CD4-positive, alpha-beta memory T cell (primary cell): ENCODE results near the gene TSFM. TPM values are rescaled to one million over a fixed set of nuclear protein-coding genes. Genes with fewer than 3 reads are reported as not detected.

ENCODE experiments used
- CTCF ChIA-PET: fragments of 350-600 bp; sonication (Branson Sonifier 250); formaldehyde crosslinking; loops from one replicate; lab custom pipeline; 2021; ENCODE audit warnings: inconsistent platforms; ENCODE audit not compliant: partially characterized antibody; lab: Charles Lee
- POLR2A ChIA-PET: fragments of 350-600 bp; sonication (Branson Sonifier 250); formaldehyde crosslinking; loops from one replicate; lab custom pipeline; 2021; ENCODE audit not compliant: partially characterized antibody; lab: Charles Lee
- DNase-seq, 5 donors: peaks; one replicate each; pipeline versions ENCODE4 v3.0.0 to v3.0.0-alpha.2; 2020 to 2022; ENCODE audit warnings: mixed read lengths in 1 of 5
- H3K27ac ChIP-seq: one replicate; pipeline ENCODE4 v1.7.0; 2013; ENCODE audit warnings: low read depth, low read length
- H3K27me3 ChIP-seq: 2 replicates; pipeline ENCODE4 v1.7.0; 2013; ENCODE audit warnings: mild to moderate bottlenecking, low read length, moderate library complexity; ENCODE audit not compliant: insufficient read depth
- H3K36me3 ChIP-seq: 2 replicates; pipeline ENCODE4 v1.7.0; 2013; ENCODE audit warnings: mild to moderate bottlenecking, low read length, moderate library complexity; ENCODE audit not compliant: insufficient read depth
- H3K4me1 ChIP-seq: 2 replicates; pipeline ENCODE4 v1.7.0; 2013; ENCODE audit warnings: mild to moderate bottlenecking, low read length, moderate library complexity; ENCODE audit not compliant: insufficient read depth
- H3K4me3 ChIP-seq, 2 donors: one replicate each; pipeline ENCODE4 v1.7.0; 2013; ENCODE audit warnings: low read length in 2 of 2, mild to moderate bottlenecking in 1 of 2
- H3K9me3 ChIP-seq, 2 donors: one replicate each; pipeline ENCODE4 v1.7.0; 2013; ENCODE audit warnings: low read length in 2 of 2, control low read depth in 1 of 2; ENCODE audit not compliant: control insufficient read depth in 1 of 2
- H3K27ac Mint-ChIP-seq, 7 donors: one replicate each; pipeline ENCODE4 v1.8.0; 2020 to 2021; ENCODE audit warnings: mixed read lengths in 7 of 7, mild to moderate bottlenecking in 6 of 7, inconsistent platforms in 3 of 7, moderate library complexity in 3 of 7
- H3K27me3 Mint-ChIP-seq, 2 donors: one replicate each; pipeline ENCODE4 v1.8.0; 2020 to 2021; ENCODE audit warnings: mixed read lengths in 2 of 2
- H3K36me3 Mint-ChIP-seq, 2 donors: one replicate each; pipeline ENCODE4 v1.8.0; 2020 to 2021; ENCODE audit warnings: mixed read lengths in 2 of 2, inconsistent platforms in 1 of 2, mild to moderate bottlenecking in 1 of 2
- H3K4me1 Mint-ChIP-seq, 4 donors: one replicate each; pipeline ENCODE4 v1.8.0; 2020 to 2021; ENCODE audit warnings: mixed read lengths in 4 of 4, mild to moderate bottlenecking in 1 of 4
- H3K4me3 Mint-ChIP-seq, 8 donors: one replicate each; pipeline ENCODE4 v1.8.0; 2020 to 2021; ENCODE audit warnings: mixed read lengths in 8 of 8, mild to moderate bottlenecking in 7 of 8, moderate library complexity in 6 of 8, inconsistent platforms in 3 of 8
- H3K9me3 Mint-ChIP-seq, 8 donors: one replicate each; pipeline ENCODE4 v1.8.0; 2020 to 2021; ENCODE audit warnings: mixed read lengths in 8 of 8, mild to moderate bottlenecking in 5 of 8, inconsistent platforms in 3 of 8, moderate library complexity in 1 of 8
- intact Hi-C: fragments of 100-400 bp; cut with micrococcal nuclease; formaldehyde crosslinking; loops from one replicate; pipeline ENCODE4 v1.15.1; 2023
- microRNA-seq: library from miRNA; unstranded; fragments of <30 nt; microRNA quantifications from one replicate; pipeline ENCODE4 v1.2.0, GENCODE V29; 2021; ENCODE audit warnings: borderline replicate concordance, borderline number of aligned reads, borderline microRNAs expressed, mixed read lengths
- polyA plus RNA-seq, 2 donors: library from polyadenylated mRNA; unstranded; fragments of 300-500 nt; fragmentation: Illumina TruSeq; gene quantifications; one replicate each; pipeline ENCODE4 v1.2.3, GENCODE V29; 2021
- total RNA-seq, 2 experiments: library from RNA; stranded (reverse); gene quantifications; one replicate each; pipeline ENCODE4 v1.2.3, GENCODE V29; 2021

The TSFM gene
- total and polyA plus RNA-seq, 4 experiments from 2014 or later = 18.9 to 32.5 (median 22.7) TPM

DNA sequence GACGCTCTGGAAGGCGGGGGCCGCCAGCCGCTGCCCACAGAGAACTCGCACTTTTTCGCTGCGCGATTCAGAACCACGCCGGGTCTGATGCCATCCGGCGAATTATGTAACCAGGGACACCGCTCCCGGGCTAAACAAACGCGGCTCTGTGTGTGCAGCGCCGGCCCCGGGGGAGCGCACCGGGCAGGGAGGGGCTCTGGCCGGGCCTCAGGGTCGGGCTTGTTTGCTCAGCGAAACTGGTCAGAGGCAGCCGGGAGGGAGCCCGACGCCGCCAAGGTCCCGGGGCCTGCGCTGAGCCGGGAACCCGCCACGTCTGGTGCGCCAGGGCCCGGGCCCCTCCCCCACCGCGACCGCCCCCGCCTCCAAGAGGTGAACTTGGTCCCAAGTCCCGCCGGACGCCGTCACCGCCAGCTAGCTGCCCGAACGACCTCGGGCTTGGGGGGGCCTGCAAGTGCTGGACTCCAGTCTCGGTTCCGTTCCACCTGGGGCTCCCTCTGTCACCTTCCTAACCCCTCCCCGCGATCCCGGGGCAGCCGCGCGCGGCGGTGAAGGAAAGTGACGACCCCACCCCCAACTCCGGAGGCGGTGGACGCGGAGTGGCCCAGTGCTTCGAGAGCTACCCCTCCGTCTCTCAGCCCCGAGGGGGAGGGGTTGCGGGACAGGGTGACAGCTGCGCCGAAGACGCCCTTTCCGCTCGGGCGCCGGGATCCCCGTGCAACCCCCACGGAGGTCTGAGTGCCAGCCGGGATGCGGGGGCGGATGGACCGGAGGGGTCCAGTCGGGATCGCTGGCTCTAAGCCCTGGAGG lies 63.1 kb downstream of the TSFM start:
- intact Hi-C loops = loop anchor here (1.0 to 5.0 kb wide), 5 partner anchors 15 to 758 kb away; partner anchors contain the start of genes ATP23, CDK4 and NAB2
- Histone ChIP-seq H3K9me3 (no peaks in the 10 kb centered on the region), H3K27ac (peak overlapping the region; percentile 74), H3K4me1 (peaks cover 55% of the 10 kb centered on the region), H3K36me3 (no peaks in the 10 kb centered on the region), H3K27me3 (no peaks in the 10 kb centered on the region), H3K4me3 (peak overlapping the region; percentile 84 to 87)
- H3K4me1 Mint-ChIP-seq = peaks cover 40 to 62% (median 49%) of the 10 kb centered on the region in 4 donors
- no peaks in the 10 kb centered on the region for H3K27me3 Mint-ChIP-seq
- H3K9me3 Mint-ChIP-seq = no peaks in the 10 kb centered on the region
- ChIA-PET CTCF (interaction anchor here (1.4 to 3.5 kb wide), 5 partner anchors 13 to 63 kb away, joined by 4 to 29 read pairs (median 9); partner anchors contain the start of gene TSFM), POLR2A (interaction anchor here (0.6 to 4.6 kb wide), 18 partner anchors 9 to 104 kb away, joined by 3 to 113 read pairs (median 6); partner anchors contain the start of genes ATP23, AVIL, MARCHF9 and TSFM)
- DNase-seq = peak; percentile 53 to 65 (median 61)
- H3K36me3 Mint-ChIP-seq = peaks cover 5 to 17% of the 10 kb centered on the region in 2 donors
- H3K27ac Mint-ChIP-seq = peak overlapping the region; percentile 74 to 91 (median 88)
- H3K4me3 Mint-ChIP-seq = peak overlapping the region; percentile 89 to 97 (median 95)

GRCh38 chr12:57846285-57846576 lies 63.6 kb downstream of the TSFM start:
- Histone ChIP-seq H3K4me1 (peaks cover 49% of the 10 kb centered on the region), H3K27me3 (no peaks in the 10 kb centered on the region), H3K36me3 (no peaks in the 10 kb centered on the region), H3K9me3 (no peaks in the 10 kb centered on the region), H3K27ac (peak overlapping the region; percentile 74), H3K4me3 (peak overlapping the region; percentile 84 to 87)
- POLR2A ChIA-PET = interaction anchor here (0.7 to 4.6 kb wide), 17 partner anchors 9 to 105 kb away, joined by 3 to 113 read pairs (median 6); partner anchors contain the start of genes ATP23, AVIL and MARCHF9
- CTCF ChIA-PET = interaction anchor here (0.8 to 3.5 kb wide), 7 partner anchors 9 to 89 kb away, joined by 3 to 29 read pairs (median 4); partner anchors contain the start of gene TSFM
- peak overlapping the region in 6 of 7 donors; percentile 57 to 85 (median 79) for H3K27ac Mint-ChIP-seq
- peaks cover 35 to 62% (median 45%) of the 10 kb centered on the region in 4 donors for H3K4me1 Mint-ChIP-seq
- no peaks in the 10 kb centered on the region for H3K9me3 Mint-ChIP-seq
- intact Hi-C loops = loop anchor here (1.0 to 5.0 kb wide), 5 partner anchors 15 to 759 kb away; partner anchors contain the start of genes ATP23, CDK4 and NAB2
- peaks cover under 1 to 3% of the 10 kb centered on the region in 2 donors for H3K27me3 Mint-ChIP-seq
- DNase-seq = peak in 3 of 5 donors; percentile 53 to 56 (median 55)
- H3K36me3 Mint-ChIP-seq = peaks cover 5 to 16% of the 10 kb centered on the region in 2 donors
- peak overlapping the region; percentile 80 to 96 (median 89) for H3K4me3 Mint-ChIP-seq

DNA sequence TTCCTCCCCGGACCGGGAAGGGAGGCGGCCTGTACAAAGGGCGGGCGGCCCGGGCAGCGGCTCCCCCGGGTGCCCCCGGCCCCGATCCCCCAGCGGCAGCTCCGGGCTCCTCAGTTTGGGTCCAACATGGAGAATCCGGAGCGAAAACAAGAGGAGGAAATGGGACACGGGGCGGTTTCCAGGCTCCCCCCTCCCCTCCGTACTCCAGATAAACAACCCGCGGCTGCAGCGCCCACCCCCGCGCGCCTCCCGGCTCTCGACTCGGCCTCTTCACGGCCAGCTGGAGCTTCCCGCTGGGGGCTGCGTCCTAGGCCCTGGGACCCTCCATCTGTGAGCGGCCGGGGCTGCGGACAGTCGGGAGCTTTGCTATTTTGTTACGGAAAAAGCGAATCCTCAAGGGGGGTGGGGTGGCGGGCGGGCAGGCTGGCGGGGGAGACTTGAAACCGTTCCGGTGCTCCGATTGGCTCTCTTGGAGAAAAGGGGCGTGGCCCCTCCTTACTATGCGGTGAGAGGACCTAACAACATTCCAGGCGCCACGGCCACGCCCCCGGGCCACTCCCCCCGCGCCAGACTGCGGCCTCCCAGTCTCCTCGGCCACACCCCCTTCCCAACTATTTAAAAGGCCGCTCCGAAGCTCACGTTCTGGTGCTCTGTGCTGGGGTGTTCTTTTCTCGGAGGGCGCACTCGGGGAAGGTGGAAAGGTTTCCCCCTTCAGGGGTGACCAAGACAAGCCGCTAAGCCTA lies 64.2 kb downstream of the TSFM start, which contains the start of gene CTDSP2:
Gene CTDSP2 (minus strand): TSS at position 153 of the 743 bp plus-strand sequence. CDS start 294 bp downstream, outside the sequence.
- Mint-ChIP-seq H3K36me3 (peaks cover 5 to 15% of the 10 kb centered on the region in 2 donors), H3K9me3 (no peaks in the 10 kb centered on the region), H3K27ac (peak within 1 kb of the TSS; percentile 71 to 95 (median 88)), H3K4me3 (peak within 1 kb of the TSS; percentile 84 to 96 (median 89)), H3K4me1 (peaks cover 35 to 62% (median 45%) of the 10 kb centered on the region in 4 donors), H3K27me3 (peaks cover 5 to 8% of the 10 kb centered on the region in 2 donors)
- peak; percentile 77 to 90 (median 79) for DNase-seq
- intact Hi-C loops = loop anchor here (1.0 to 5.0 kb wide), 8 partner anchors 8 to 759 kb away; partner anchors contain the start of genes ATP23, CDK4, NAB2 and TSFM
- Histone ChIP-seq H3K36me3 (no peaks in the 10 kb centered on the region), H3K27me3 (no peaks in the 10 kb centered on the region), H3K4me1 (peaks cover 44% of the 10 kb centered on the region), H3K27ac (peak within 1 kb of the TSS; percentile 74), H3K9me3 (no peaks in the 10 kb centered on the region), H3K4me3 (peak within 1 kb of the TSS; percentile 84 to 87)
- POLR2A ChIA-PET = interaction anchor here (0.7 to 4.6 kb wide), 20 partner anchors 10 to 105 kb away, joined by 3 to 113 read pairs (median 6); partner anchors contain the start of genes ATP23, AVIL, EEF1AKMT3 and MARCHF9
- CTCF ChIA-PET = interaction anchor here (0.8 to 3.5 kb wide), 13 partner anchors 10 to 97 kb away, joined by 3 to 29 read pairs (median 5); partner anchors contain the start of gene TSFM

Small RNA genes within 50 kb of the gene (microRNA-seq; reads per million reads assigned to microRNA genes)
- gene MIR26A2 (233 reads per million, percentile 75 among the genes with 10 or more reads in this experiment), gene MIR6759 (not detected)

Other genes with a start within 250 kb of the TSFM start
- 10 to 100 TPM; 69.4 to 70.7 TPM for gene DCTN2, start 235.6 kb upstream of the TSFM start, total RNA-seq
- 10 to 100 TPM; 67.4 to 86.2 TPM for gene DCTN2, start 235.6 kb upstream of the TSFM start, polyA plus RNA-seq
- under 1 TPM; 0.96 to 1.00 TPM for gene KIF5A, start 232.7 kb upstream of the TSFM start, total RNA-seq
- gene KIF5A, start 232.7 kb upstream of the TSFM start, polyA plus RNA-seq = not detected
- 10 to 100 TPM; 32.4 to 36.0 TPM for gene PIP4K2C, start 191.6 kb upstream of the TSFM start, total RNA-seq
- gene PIP4K2C, start 191.6 kb upstream of the TSFM start, polyA plus RNA-seq = 10 to 100 TPM; 30.4 to 45.0 TPM
- gene DTX3, start 178.0 kb upstream of the TSFM start, total RNA-seq = 10 to 100 TPM; 33.8 to 37.1 TPM
- 1 to 10 TPM; 4.2 to 6.2 TPM for gene DTX3, start 178.0 kb upstream of the TSFM start, polyA plus RNA-seq
- under 1 TPM; 0.47 to 0.67 TPM for gene ARHGEF25, start 171.4 kb upstream of the TSFM start, total RNA-seq
- not detected for gene ARHGEF25, start 171.4 kb upstream of the TSFM start, polyA plus RNA-seq
- gene B4GALNT1, start 149.6 kb upstream of the TSFM start, total RNA-seq = not detected
- gene B4GALNT1, start 149.6 kb upstream of the TSFM start, polyA plus RNA-seq = not detected
- gene OS9, start 88.7 kb upstream of the TSFM start, total RNA-seq = 100 to 1,000 TPM; 189 to 195 TPM
- 10 to 100 TPM; 56.6 to 73.0 TPM for gene OS9, start 88.7 kb upstream of the TSFM start, polyA plus RNA-seq
- 10 to 100 TPM; 63.2 to 66.7 TPM for gene AGAP2, start 44.0 kb upstream of the TSFM start, total RNA-seq
- 1 to 10 TPM; 3.2 to 8.6 TPM for gene AGAP2, start 44.0 kb upstream of the TSFM start, polyA plus RNA-seq
- gene TSPAN31, start 37.7 kb upstream of the TSFM start, total RNA-seq = 10 to 100 TPM; 27.5 to 30.6 TPM
- gene TSPAN31, start 37.7 kb upstream of the TSFM start, polyA plus RNA-seq = 10 to 100 TPM; 37.5 to 76.2 TPM
- 10 to 100 TPM; 44.4 to 48.3 TPM for gene CDK4, start 30.5 kb upstream of the TSFM start, total RNA-seq
- 10 to 100 TPM; 85.0 to 99.7 TPM for gene CDK4, start 30.5 kb upstream of the TSFM start, polyA plus RNA-seq
- gene MARCHF9, start 27.7 kb upstream of the TSFM start, total RNA-seq = 10 to 100 TPM; 58.0 to 62.8 TPM
- 1 to 10 TPM; 3.7 to 8.9 TPM for gene MARCHF9, start 27.7 kb upstream of the TSFM start, polyA plus RNA-seq
- 1 to 10 TPM in 1 of 2 experiments, under 1 TPM in 1; 0.64 to 1.4 TPM for gene CYP27B1, start 15.7 kb upstream of the TSFM start, total RNA-seq
- under 1 TPM; 0.55 to 0.93 TPM for gene CYP27B1, start 15.7 kb upstream of the TSFM start, polyA plus RNA-seq
- gene METTL1, start 10.7 kb upstream of the TSFM start, total RNA-seq = 10 to 100 TPM in 1 of 2 experiments, 1 to 10 TPM in 1; 9.9 to 10.9 TPM
- 10 to 100 TPM; 16.3 to 19.1 TPM for gene METTL1, start 10.7 kb upstream of the TSFM start, polyA plus RNA-seq
- 1 to 10 TPM; 3.1 to 4.9 TPM for gene EEF1AKMT3, start 10.2 kb upstream of the TSFM start, total RNA-seq
- 10 to 100 TPM in 1 of 2 donors, 1 to 10 TPM in 1; 5.3 to 12.4 TPM for gene EEF1AKMT3, start 10.2 kb upstream of the TSFM start, polyA plus RNA-seq
- gene AVIL, start 35.9 kb downstream of the TSFM start, total RNA-seq = 10 to 100 TPM; 14.6 to 15.9 TPM
- gene AVIL, start 35.9 kb downstream of the TSFM start, polyA plus RNA-seq = under 1 TPM in 1 of 2 donors, not detected in 1; 0.68 TPM
- 100 to 1,000 TPM; 274 to 285 TPM for gene CTDSP2, start 63.9 kb downstream of the TSFM start, total RNA-seq
- 10 to 100 TPM; 57.7 to 74.8 TPM for gene CTDSP2, start 63.9 kb downstream of the TSFM start, polyA plus RNA-seq
- 1 to 10 TPM; 6.1 to 6.7 TPM for gene ATP23, start 158.8 kb downstream of the TSFM start, total RNA-seq
- gene ATP23, start 158.8 kb downstream of the TSFM start, polyA plus RNA-seq = 10 to 100 TPM; 16.6 to 22.9 TPM